ENCODE measurements around the gene STK31. TPM values are rescaled to one million over a fixed set of nuclear protein-coding genes. Genes with fewer than 3 reads are reported as not detected.

The STK31 gene
- total and polyA plus RNA-seq, 10 of the 15 experiments (the other 5 are each of a cell fraction or from before 2014, with no cell fraction given), result 0.08 to 0.49 (median 0.17) TPM; not detected in 1

DNA sequence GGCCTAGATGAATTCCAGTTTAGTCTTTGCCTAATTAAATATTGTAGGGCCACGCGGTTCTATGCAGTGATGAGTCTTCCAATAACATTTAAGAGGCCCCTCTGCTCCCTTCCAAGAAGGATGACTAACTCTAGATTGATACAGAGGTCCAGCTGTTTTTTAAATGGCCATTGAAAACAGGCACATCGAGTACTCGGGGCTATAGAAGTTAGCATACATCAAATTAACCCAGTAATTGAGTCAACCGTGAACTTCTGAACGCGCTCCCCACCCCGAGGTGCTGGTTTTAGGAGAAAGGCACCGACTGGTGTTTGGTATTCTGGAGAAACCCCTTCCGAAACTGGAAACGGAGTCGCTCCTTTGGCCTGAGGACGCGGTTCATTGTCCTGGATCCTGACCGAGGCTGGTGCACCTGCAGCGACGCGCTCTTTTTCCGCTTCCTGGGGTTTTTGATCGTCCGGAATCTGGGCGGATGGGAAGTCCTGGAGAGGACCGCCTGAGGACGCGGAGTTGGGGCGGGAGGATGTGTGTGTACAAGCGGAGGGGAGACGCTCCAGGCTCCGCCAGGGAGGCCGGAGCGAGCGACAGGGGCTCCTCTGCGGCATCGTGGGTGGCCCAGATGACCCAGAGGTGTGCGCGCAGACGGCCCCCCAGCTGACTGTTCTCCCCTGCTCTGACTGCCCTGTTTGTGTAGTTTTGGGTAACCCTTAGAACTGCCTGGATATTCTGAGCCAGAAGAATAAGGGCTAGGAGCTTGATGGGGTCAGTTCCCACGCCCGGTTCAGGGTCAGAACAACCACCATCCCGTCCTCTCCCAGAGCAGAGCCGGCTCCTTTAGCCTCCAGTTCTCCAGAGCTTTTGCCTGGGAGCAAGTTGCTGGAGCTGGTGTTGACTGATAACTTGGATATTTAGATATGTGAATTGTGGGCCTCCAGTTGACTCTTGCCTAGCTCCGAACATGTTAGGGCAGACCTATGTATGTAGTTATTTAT, 29.3 kb upstream of the STK31 start (continued):
- 0 out of 2 replicates have a peak, but pooled peaks have one; percentile 28 for TF ChIP-seq GATAD2B (conservative IDR thresholded peaks at IDR 0.05; ENCODE audit: low read depth)
- TF ChIP-seq, protein P1, sequence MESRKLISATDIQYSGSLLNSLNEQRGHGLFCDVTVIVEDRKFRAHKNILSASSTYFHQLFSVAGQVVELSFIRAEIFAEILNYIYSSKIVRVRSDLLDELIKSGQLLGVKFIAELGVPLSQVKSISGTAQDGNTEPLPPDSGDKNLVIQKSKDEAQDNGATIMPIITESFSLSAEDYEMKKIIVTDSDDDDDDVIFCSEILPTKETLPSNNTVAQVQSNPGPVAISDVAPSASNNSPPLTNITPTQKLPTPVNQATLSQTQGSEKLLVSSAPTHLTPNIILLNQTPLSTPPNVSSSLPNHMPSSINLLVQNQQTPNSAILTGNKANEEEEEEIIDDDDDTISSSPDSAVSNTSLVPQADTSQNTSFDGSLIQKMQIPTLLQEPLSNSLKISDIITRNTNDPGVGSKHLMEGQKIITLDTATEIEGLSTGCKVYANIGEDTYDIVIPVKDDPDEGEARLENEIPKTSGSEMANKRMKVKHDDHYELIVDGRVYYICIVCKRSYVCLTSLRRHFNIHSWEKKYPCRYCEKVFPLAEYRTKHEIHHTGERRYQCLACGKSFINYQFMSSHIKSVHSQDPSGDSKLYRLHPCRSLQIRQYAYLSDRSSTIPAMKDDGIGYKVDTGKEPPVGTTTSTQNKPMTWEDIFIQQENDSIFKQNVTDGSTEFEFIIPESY (IDR thresholded peaks at IDR 0.05), result no peak
- TF ChIP-seq, protein P2, sequence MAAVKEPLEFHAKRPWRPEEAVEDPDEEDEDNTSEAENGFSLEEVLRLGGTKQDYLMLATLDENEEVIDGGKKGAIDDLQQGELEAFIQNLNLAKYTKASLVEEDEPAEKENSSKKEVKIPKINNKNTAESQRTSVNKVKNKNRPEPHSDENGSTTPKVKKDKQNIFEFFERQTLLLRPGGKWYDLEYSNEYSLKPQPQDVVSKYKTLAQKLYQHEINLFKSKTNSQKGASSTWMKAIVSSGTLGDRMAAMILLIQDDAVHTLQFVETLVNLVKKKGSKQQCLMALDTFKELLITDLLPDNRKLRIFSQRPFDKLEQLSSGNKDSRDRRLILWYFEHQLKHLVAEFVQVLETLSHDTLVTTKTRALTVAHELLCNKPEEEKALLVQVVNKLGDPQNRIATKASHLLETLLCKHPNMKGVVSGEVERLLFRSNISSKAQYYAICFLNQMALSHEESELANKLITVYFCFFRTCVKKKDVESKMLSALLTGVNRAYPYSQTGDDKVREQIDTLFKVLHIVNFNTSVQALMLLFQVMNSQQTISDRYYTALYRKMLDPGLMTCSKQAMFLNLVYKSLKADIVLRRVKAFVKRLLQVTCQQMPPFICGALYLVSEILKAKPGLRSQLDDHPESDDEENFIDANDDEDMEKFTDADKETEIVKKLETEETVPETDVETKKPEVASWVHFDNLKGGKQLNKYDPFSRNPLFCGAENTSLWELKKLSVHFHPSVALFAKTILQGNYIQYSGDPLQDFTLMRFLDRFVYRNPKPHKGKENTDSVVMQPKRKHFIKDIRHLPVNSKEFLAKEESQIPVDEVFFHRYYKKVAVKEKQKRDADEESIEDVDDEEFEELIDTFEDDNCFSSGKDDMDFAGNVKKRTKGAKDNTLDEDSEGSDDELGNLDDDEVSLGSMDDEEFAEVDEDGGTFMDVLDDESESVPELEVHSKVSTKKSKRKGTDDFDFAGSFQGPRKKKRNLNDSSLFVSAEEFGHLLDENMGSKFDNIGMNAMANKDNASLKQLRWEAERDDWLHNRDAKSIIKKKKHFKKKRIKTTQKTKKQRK (IDR thresholded peaks at IDR 0.05; ENCODE audit: low read depth, low read length), result no peak
- TF ChIP-seq BACH1 (IDR thresholded peaks at IDR 0.05; ENCODE audit: borderline replicate concordance), result no peak
- TF ChIP-seq, protein P3, sequence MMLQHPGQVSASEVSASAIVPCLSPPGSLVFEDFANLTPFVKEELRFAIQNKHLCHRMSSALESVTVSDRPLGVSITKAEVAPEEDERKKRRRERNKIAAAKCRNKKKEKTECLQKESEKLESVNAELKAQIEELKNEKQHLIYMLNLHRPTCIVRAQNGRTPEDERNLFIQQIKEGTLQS (IDR thresholded peaks at IDR 0.05; ENCODE audit: borderline replicate concordance, extremely low read depth, low read depth, low read length), result no peak
- TF ChIP-seq PML (IDR thresholded peaks at IDR 0.05; ENCODE audit: low read length), result no peak
- TF ChIP-seq, protein P4, sequence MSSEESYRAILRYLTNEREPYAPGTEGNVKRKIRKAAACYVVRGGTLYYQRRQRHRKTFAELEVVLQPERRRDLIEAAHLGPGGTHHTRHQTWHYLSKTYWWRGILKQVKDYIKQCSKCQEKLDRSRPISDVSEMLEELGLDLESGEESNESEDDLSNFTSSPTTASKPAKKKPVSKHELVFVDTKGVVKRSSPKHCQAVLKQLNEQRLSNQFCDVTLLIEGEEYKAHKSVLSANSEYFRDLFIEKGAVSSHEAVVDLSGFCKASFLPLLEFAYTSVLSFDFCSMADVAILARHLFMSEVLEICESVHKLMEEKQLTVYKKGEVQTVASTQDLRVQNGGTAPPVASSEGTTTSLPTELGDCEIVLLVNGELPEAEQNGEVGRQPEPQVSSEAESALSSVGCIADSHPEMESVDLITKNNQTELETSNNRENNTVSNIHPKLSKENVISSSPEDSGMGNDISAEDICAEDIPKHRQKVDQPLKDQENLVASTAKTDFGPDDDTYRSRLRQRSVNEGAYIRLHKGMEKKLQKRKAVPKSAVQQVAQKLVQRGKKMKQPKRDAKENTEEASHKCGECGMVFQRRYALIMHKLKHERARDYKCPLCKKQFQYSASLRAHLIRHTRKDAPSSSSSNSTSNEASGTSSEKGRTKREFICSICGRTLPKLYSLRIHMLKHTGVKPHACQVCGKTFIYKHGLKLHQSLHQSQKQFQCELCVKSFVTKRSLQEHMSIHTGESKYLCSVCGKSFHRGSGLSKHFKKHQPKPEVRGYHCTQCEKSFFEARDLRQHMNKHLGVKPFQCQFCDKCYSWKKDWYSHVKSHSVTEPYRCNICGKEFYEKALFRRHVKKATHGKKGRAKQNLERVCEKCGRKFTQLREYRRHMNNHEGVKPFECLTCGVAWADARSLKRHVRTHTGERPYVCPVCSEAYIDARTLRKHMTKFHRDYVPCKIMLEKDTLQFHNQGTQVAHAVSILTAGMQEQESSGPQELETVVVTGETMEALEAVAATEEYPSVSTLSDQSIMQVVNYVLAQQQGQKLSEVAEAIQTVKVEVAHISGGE (CRISPR knock-in tag; IDR thresholded peaks at IDR 0.05), result no peak
- TF ChIP-seq, protein P5, sequence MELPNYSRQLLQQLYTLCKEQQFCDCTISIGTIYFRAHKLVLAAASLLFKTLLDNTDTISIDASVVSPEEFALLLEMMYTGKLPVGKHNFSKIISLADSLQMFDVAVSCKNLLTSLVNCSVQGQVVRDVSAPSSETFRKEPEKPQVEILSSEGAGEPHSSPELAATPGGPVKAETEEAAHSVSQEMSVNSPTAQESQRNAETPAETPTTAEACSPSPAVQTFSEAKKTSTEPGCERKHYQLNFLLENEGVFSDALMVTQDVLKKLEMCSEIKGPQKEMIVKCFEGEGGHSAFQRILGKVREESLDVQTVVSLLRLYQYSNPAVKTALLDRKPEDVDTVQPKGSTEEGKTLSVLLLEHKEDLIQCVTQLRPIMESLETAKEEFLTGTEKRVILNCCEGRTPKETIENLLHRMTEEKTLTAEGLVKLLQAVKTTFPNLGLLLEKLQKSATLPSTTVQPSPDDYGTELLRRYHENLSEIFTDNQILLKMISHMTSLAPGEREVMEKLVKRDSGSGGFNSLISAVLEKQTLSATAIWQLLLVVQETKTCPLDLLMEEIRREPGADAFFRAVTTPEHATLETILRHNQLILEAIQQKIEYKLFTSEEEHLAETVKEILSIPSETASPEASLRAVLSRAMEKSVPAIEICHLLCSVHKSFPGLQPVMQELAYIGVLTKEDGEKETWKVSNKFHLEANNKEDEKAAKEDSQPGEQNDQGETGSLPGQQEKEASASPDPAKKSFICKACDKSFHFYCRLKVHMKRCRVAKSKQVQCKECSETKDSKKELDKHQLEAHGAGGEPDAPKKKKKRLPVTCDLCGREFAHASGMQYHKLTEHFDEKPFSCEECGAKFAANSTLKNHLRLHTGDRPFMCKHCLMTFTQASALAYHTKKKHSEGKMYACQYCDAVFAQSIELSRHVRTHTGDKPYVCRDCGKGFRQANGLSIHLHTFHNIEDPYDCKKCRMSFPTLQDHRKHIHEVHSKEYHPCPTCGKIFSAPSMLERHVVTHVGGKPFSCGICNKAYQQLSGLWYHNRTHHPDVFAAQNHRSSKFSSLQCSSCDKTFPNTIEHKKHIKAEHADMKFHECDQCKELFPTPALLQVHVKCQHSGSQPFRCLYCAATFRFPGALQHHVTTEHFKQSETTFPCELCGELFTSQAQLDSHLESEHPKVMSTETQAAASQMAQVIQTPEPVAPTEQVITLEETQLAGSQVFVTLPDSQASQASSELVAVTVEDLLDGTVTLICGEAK (IDR thresholded peaks at IDR 0.05; ENCODE audit: borderline replicate concordance), result no peak; the same call in 1 of the 2 replicates
- TF ChIP-seq ZZZ3 (IDR thresholded peaks at IDR 0.05; ENCODE audit: control insufficient read depth, insufficient read length, low read depth), result no peak
- TF ChIP-seq MTA3 (IDR thresholded peaks at IDR 0.05; ENCODE audit: borderline replicate concordance, low read length), result no peak
- TF ChIP-seq SMC3 (IDR thresholded peaks at IDR 0.05; ENCODE audit: borderline replicate concordance, low read length), result no peak
- peak; percentile 51; the same call in 1 of the 2 replicates for TF ChIP-seq EED (IDR thresholded peaks at IDR 0.05; ENCODE audit: low read depth)
- TF ChIP-seq LARP7 (IDR thresholded peaks at IDR 0.05), result peak; percentile 1; the same call in 1 of the 2 replicates
- TF ChIP-seq SIN3A (IDR thresholded peaks at IDR 0.05; ENCODE audit: low read depth, low read length), result peak; percentile 38; the same call in 1 of the 2 replicates
- no peak for TF ChIP-seq RFX5 (IDR thresholded peaks at IDR 0.05; ENCODE audit: low read depth, low read length)

All from GM12878 (cell line).